NCI-H2081 (cell line): ENCODE results near the gene SHISA5.
"Not testable (repeated sequence)": the region's sequence is repeated elsewhere in the genome, so short reads cannot be mapped to it uniquely, and the experiment has no call there.

Experiments used
- DNase-seq, 2 experiments: peaks; one replicate each; lab custom pipeline; 2025; lab: John Stamatoyannopoulos, UW

Gene SHISA5

GRCh38 chr3:48519277-48519643, 15.3 kb upstream of the SHISA5 start:
- DNase-seq: no peak

GRCh38 chr3:48518638-48519276, 14.8 kb upstream of the SHISA5 start:
- DNase-seq: no peak

DNA sequence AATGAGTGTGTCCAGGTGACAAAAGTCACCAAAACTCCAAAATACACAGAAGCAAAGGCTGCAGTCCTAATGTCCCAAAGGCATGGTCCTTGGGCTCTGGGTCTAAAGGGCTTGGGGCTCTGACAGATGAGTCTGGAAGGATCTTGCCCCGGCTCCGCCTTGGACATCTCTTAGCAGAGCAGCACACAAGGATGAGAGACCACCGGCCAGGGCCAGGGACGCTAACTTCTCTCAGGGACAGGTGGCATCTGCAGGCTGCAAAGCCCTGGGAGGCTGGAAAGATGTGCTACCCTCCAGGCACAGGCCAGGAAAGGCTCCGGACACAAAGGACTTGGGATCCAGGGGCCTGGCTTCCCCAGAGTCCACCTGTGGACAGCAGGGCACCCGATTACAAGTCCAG, 14.1 kb upstream of the SHISA5 start:
- DNase-seq: no peak

GRCh38 chr3:48516571-48516970, 12.6 kb upstream of the SHISA5 start:
- DNase-seq: no peak

DNA sequence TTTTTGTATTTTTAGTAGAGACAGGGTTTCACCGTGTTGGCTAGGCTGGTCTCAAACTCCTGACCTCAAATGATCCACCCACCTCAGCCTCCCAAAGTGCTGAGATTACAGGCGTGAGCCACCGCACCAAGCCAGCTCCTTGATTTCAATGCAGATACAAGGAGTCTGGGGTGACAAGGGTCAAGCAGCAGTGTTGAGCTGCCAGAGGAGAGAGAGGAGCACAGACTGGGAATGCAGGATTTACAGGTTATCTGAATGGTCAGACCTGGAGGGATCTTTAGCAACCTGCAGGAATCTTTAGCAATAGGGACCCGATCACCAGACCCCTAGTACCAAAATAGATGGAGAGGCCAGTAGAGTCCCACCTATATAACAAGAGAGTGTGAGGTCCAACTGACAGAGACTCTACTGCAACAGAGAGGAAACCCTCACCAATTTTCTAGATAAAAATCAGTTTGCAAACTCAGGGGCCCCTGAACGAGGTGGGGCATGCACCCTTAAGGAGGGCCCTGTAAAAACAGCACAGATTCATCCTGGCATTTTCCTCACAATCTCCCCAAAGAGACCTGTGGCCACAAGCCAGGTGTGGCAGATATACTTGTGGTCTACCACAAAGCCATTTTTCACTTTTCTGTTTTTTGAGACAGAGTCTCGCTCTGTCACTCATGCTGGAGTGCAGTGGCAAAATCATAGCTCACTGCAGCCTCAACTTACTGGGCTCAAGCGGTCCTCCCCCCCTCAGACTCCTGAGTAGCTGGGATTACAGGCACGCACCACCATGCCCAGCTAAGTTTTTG, 10.7 kb upstream of the SHISA5 start:
- DNase-seq: no peak

- DNase-seq: no peak
Observed at GRCh38 chr3:48511551-48511950, 7.6 kb upstream of the SHISA5 start.

DNA sequence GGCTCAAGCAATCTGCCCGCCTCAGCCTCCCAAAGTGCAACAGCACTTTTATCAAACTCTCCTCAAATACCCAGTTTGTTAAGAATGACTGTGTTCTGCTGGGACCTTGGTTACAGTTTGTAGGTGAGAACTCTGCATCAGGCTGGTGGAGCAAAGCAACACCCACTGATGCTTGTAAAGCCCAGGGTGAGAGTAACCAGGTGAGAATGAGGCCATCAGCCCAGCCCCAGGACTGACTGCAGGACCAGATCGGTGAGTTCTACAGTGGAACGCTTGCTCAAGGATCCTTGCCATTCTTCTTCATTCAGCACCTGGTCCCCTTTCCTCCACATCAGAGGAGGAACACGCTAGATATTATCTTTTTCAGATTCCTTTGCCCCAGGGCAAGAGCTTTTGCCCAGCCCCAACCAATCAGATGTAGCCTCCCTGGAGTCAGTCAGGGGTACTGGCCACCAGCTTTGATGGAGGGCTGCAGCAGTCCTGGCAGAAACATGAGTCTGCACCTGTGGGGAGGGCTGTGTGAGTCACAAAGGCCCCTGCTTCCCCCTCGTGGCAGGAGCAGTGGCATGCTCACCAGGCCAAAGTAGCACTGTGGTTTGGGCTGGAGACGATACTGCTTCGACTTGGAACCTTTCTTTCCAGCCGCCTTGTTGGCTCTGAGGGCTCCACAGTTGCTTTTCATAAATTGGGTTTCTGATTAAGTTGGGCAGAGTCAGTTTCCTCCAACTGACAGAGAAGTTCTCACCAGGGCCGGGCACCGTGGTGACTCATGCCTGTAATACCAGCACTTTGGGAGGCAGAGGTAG, 3.5 kb upstream of the SHISA5 start:
- peak in 1 of 2 experiments; percentile 10 for DNase-seq

DNA sequence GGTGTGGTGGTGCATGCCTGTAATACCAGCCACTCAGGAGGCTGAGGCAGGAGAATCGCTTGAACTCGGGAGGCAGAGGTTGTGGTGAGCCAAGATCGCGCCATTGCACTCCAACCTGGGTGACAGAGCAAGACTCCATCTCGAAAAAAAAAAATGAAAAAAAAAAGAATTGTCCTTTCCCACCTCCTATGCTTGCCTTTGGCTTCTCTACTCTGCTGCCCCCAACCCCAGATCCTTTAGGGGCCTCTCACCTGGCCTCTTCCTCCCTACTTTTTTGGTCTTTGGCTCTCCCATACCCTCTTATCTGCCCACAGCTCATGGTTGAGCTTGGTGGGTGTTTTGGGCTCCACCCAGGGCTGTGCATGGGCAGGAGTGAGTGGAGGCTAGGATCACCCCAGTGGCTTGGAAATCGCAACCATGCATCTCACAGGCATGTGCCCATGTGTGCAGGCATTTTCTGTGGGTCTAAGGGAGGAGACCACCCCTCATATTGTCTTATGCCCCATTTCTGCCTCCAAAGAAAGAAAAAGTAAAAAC, 2.1 kb upstream of the SHISA5 start:
- no peak for DNase-seq

- no peak for DNase-seq
Observed at GRCh38 chr3:48505146-48505545, 1.2 kb upstream of the SHISA5 start.

GRCh38 chr3:48503401-48504050, 448 bp downstream of the SHISA5 start:
- no peak for DNase-seq

DNA sequence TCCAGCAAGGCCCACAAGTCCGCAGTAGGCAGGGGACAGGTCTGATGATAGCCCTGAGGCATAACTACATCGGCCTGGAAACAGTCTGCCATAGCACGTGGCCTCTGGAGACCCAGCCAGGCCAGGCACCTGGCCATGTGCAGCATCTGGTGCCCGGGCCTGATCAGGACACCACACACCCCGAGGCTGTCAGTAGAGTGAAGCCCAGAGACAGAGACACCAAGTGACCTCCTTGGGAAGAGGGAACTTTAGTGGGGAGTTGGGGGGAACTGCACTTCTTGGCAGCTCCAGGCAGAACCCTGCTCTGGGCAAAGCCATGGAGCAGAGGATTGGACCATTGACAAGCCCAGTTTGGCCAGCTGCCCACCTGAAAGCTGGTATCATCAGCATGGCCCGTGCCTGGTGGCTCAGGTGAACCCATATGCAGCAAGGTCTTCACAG, 1.2 kb downstream of the SHISA5 start:
- DNase-seq: no peak

GRCh38 chr3:48502121-48502520, 1.9 kb downstream of the SHISA5 start:
- DNase-seq: no peak

GRCh38 chr3:48501196-48501595, 2.8 kb downstream of the SHISA5 start:
- DNase-seq: no peak

DNA sequence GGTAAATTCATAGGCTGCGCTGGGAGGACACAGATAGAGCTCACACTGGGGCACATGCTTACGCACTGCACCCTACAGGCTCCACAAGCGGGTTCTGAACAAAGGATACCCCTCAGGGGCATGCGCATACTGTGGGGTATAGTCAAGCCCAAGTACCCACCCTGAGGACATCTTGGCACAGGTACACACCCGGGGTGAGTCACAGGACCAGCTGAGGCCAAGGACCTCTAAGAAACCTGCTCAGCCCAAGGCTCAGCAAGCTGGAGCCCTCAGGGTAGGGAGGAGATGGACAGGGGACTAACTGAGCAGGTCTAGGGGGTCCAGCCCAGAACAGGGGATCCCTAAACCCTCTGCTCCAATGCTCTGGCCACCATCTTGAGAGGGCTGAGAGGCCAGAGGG, 3.3 kb downstream of the SHISA5 start:
- DNase-seq: no peak

DNA sequence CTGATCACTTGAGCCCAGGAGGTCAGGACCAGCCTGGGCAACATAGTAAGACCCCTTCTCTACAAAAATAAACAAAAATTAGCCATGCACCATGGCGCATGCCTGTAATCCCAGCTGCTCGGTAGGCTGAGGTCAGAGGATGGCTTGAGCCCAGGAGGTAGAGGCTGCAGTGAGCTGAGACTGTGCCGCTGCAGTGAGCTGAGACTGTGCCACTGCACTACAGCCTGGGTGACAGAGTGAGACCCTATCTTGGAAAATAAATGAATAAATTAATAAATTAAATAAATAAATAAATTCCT, 10.8 kb downstream of the SHISA5 start:
- DNase-seq: no peak

GRCh38 chr3:48492461-48493202, 11.3 kb downstream of the SHISA5 start:
- no peak for DNase-seq

DNA sequence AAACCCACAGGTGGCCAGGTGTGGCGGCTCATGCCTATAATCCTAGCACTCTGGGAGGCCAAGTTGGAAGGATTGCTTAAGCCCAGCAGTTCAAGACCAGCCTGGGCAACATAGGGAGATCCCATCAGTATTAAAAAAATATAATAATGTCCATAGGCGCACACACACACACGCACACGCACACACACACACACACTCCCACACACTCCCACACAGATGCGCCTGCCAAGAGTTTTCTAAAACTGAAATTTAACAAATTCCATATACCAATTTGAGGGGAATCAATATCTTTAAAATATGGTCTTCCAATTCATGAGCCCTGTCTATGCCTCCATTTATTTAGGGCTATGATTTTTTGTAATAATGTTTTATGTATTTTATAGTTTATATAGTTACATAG, 17.0 kb downstream of the SHISA5 start:
- no peak for DNase-seq

DNA sequence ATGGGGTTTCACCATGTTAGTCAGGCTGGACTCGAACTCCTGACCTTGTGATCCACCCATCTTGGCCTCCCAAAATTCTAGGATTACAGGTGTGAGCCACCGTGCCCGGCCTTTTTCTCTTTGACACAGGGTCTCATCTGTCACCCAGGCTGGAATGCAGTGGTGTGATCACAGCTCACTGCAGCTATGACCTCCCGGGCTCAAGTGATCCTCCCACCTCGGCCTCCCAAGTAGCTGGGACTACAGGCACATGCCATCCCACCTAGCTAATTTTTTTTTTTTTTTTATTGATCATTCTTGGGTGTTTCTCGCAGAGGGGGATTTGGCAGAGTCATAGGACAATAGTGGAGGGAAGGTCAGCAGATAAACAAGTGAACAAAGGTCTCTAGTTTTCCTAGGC, 21.2 kb downstream of the SHISA5 start:
- DNase-seq: not testable (repeated sequence)

- DNase-seq: not testable (repeated sequence)
Observed at GRCh38 chr3:48480891-48481290, 23.1 kb downstream of the SHISA5 start.

- no peak for DNase-seq
Observed at GRCh38 chr3:48478626-48479555, 25.1 kb downstream of the SHISA5 start.
